ENCODE results near the gene CMPK2.

Gene CMPK2

GRCh38 chr2:6828299-6828584 is 37.5 kb downstream of the CMPK2 start:
- peak; percentile 38 for FAIRE-seq
- no peak for DNase-seq (ENCODE audit: insufficient read length, low spot score)
- TF ChIP-seq CTCF (IDR thresholded peaks at IDR 0.05; ENCODE audit: insufficient read depth, missing control alignments): peak; percentile 17

GRCh38 chr2:6827566-6828298 is 38.0 kb downstream of the CMPK2 start:
- no peak for TF ChIP-seq CTCF (IDR thresholded peaks at IDR 0.05; ENCODE audit: insufficient read depth, missing control alignments)
- no peak for DNase-seq (ENCODE audit: insufficient read length, low spot score)
- no peak for FAIRE-seq

DNA sequence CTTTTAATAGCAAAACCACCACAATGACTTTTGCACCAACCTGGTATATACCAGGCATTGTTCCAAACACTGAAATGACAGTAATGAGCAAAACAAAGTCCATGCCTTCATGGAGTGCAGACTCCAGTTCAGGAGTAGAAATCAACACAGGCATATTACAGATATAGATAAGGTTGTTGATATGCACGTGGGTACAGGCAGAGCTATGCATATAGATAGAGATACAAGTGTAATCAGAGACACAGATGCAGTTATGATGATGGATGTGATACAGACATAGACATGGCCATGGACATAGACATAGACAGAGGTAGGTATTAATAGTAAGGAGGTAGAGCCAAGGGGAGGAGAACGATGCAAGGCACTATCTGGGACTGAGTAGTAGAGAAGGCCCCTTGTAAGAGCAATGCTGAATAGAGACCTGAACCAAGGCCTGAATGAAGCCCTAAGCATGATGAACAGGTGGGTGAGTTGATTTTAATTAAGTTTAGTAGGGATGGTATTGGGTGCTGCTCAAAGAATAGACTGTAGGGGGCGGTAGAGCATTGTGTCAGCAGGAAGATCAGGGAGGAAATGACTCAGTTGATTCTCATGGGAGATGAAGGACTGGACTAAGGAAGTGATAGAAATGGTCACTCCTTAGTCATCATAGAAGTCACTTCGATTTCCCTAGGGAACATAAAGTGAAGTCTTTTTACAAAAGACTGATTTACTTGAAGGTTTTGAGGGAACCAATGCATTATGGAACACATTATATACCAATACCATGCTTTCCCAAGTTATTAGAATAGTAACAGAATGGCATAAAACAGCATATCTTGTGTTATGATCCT is 39.4 kb downstream of the CMPK2 start:
- DNase-seq (ENCODE audit: insufficient read length, low spot score) (no peak), FAIRE-seq (no peak)
- peak; percentile 28 for TF ChIP-seq CTCF (IDR thresholded peaks at IDR 0.05; ENCODE audit: insufficient read depth, missing control alignments)

- DNase-seq (ENCODE audit: insufficient read length, low spot score) (no peak), FAIRE-seq (no peak)
- TF ChIP-seq CTCF (IDR thresholded peaks at IDR 0.05; ENCODE audit: insufficient read depth, missing control alignments): no peak
These were observed 40.7 kb downstream of the CMPK2 start for GRCh38 chr2:6824962-6825361.

DNA sequence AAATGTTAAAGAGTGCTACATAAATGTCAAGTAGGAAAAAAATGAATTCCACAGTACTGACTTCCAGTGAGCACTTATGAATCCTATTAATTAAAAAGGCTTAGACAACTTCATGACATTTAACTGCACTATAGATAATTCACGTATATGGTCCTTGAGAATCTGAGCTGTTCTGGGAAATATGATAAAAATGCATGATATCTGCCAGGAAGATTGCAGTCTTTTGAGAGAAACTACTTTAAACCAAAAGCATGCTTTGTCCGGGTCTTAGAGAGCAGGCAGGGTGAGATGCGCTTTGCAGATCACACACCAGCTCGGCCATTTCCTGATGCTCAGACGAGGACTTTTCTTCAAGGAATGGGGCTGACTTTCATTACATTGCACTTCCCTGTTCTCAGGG is 42.6 kb downstream of the CMPK2 start:
- no peak for TF ChIP-seq CTCF (IDR thresholded peaks at IDR 0.05; ENCODE audit: insufficient read depth, missing control alignments)
- DNase-seq (ENCODE audit: insufficient read length, low spot score) (no peak), FAIRE-seq (no peak)

GRCh38 chr2:6822406-6822805 is 43.3 kb downstream of the CMPK2 start:
- FAIRE-seq: no peak
- no peak for TF ChIP-seq CTCF (IDR thresholded peaks at IDR 0.05; ENCODE audit: insufficient read depth, missing control alignments)
- no peak for DNase-seq (ENCODE audit: insufficient read length, low spot score)
